HG03521 (cell line): ENCODE measurements around the gene PRR23B.
"Not testable (repeated sequence)": the region's sequence is repeated elsewhere in the genome, so short reads cannot be mapped to it uniquely, and the experiment has no call there.

ENCODE experiments used
- ATAC-seq: cut with Tn5 transposase; IDR thresholded peaks from one replicate; pipeline ENCODE4 v1.9.1; 2021; ENCODE audit warnings: mild to moderate bottlenecking, moderate library complexity; ENCODE audit not compliant: unreplicated experiment

The PRR23B gene

DNA sequence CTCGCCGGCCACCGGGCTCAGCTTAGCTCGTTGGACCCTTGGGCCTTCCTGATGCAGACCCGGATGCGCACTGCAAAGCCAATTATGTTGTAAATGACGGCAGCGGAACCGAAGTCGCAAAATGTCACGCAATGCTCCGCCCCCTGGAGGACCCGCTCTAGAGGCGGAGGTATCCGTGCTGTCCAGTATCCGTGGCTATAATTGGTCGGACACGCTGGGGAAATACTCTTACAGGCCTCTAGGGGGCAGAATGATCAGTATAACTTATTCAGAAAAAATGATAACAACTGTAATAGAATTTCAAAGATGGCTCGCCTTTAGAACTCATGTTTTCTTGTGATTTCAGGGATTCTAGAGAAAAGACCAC is at the start of gene PRR23B:
Gene PRR23B (minus strand): TSS at position 59 of the 367 bp plus-strand sequence. CDS start 265 bp downstream, outside the sequence.
- no peak for ATAC-seq

DNA sequence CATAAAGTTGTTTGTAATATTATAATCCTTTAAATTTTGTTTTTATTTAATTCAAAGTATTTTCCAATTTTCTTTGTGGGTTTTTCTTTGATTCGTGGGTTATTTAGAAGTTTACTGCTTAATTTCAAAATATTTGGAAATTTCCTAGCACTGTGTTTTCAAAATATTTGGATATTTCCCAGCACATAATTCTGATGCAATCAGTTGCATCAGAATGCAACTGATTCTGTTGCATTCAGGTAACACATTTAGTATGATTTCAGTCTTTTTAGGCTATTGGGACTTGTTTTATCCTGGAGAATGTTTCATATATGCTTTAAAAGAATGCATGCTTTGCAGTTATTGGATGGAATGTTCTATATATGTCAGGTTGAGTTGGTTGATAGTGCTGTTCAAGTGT is 42.2 kb upstream of the PRR23B start:
- no peak for ATAC-seq

DNA sequence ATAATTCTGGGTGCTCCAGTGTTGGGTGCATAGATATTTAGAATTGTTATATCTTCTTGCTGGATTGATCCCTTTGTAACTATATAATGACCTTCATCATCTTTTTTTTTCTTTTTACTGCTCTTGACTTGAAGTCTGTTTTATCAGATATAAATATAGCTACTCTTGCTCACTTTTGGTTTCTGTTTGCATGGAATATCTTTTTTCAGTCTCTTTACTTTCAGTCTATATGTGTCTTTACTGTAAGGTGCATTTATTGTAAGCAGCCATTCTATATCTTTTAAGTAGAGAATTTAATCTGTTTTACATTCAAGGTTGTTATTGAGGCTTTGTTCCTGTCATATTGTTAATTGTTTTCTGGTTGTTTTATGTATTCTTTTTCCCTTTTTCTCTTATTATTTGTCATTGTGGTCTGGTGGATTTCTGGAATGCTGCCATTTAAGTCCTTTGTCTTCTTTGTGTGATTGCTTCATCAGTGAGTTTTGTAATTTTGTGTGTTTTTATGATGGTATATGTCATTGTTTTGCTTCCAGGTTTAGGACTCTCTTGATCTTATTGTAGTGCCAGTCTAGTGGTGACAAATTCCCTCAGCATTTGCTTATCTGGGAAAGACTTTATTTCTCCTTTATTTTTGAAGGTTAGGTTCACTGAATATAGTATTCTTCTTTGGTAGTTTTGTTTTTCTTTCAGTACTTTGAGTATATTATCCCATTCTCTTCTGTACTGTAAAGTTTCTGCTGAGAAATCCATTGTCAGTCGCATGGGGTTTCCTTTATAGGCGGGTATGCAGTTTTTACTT is 32.3 kb upstream of the PRR23B start:
- no peak for ATAC-seq

DNA sequence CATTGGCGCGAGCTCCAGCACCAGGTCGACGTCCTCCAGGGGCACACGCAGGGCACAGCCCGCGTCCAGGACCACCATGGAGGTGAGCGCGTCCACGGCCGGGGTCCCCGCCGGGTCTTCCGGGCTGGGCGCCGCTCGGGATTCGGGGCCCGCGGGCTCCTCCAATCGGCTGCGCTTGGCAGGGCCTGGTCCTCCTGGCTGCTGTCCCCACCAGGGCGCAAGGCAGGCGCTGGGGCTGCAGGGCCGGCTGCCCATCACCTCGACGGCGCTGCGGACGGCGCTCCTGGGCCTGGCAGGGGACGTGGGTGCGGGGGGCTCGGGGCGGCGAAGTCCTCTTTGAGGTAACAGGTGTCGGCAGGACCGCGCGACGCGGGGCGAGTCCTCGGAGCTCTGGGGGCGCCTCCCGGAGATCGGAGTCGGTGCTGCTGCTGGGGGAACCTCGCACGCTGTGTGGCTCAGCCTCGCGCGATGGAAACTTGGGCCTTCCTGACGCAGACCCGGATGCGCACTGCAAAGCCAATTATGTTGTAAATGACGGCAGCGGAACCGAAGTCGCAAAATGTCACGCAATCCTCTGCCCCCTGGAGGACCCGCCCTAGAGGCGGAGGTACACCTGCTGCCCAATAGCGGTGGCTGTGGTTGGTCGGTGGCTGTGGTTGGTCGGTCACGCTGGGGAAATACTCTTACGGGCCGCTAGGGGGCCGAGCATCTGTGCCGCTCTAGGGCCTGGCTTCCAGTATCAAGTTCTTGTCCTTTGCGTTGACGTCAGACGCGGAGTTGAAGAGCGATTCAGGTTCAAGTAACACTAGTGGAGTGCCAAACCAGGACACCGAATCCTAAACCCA is 23.9 kb upstream of the PRR23B start, which contains the start of gene PRR23C:
Gene PRR23C (minus strand): TSS at position 527 of the 845 bp plus-strand sequence. CDS start 272 bp downstream, at position 255.
- ATAC-seq: no peak

DNA sequence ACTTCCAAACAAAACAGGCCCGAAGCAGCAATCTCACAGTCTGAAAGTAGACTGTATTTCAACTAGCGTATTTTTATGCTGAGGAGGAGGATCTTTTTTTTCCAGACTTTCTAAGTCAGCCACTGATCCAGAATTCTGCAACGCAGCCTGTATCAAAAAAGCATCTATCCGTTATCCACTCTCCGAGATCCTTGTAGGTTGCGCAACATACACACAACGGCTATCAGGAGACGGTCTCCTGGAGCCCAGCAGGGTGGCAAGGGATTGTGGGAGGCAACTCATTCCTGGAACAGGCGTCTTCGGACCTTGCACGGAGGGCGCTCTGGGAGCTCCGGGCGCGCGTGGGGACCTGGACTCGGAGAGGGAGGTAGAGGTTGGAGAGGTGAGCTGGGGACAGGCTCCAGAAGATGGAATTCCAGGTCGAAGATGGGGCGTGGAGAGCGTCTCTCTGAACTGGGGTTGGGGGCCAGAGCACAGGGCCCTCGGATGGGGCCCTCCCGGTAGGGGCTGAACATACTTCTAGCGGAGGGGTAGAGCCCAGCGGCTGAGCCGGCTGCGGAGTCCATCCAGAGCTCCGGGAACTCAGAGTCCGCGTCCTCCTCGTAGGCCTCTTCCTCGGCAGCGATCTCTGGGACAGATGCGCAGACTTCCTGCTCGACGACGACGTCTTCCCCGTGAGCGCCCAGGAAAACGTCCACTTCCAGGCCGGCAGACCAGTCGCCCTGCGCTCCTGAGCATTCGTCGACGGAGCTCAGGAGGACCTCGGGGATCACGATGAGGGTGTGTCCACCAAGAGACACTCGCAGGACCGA is 23.0 kb upstream of the PRR23B start:
- no peak for ATAC-seq

DNA sequence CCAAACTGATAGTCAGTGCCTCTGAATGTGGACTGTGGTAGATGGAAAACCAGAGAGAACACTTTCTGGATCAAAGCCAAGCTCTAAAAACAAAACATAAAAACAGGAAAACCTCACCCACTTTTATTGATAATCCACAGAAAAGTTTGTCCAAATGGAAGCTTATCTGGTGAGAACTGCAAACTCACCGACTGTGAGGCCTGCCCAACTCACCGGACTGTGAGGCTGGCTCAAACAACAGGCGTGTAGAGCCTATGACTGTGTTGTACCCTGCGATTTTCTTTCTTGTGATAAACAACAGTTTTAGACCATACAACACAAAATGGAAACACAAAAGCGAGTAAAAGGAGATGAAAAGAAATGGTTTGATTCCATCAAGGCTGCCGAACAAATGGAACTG is 16.8 kb upstream of the PRR23B start:
- ATAC-seq: no peak

DNA sequence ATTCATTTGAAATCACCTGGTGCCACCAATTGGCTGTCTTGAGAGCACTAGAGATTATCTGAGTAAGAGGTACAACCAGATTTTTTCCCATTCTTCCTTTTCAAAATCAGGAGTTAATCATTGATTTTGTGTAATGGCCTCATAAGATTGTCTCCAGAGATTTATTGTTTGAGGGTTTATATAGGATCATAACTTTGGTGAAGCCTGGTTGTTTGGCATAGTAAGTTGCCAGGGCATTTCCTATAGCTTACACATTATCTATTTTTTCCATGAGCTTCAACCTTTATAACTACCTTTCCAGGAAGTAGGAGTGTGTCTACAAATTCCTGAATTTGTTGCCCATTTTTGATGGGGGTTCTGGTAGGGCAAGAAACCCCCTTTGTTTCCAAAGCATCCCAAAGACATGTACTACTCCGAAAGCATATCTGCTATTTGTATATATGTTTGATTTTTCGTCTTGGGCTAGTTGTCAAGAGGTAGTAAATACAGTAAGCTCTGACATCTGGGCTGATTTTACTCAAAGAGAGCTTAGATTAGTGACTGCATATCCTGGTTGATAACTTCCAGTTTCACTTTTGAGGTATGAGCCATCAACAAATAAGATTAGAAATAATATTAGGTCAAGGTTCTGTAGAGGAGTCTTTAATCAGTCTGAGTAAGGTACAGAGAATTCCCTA is 11.7 kb upstream of the PRR23B start:
- no peak for ATAC-seq

DNA sequence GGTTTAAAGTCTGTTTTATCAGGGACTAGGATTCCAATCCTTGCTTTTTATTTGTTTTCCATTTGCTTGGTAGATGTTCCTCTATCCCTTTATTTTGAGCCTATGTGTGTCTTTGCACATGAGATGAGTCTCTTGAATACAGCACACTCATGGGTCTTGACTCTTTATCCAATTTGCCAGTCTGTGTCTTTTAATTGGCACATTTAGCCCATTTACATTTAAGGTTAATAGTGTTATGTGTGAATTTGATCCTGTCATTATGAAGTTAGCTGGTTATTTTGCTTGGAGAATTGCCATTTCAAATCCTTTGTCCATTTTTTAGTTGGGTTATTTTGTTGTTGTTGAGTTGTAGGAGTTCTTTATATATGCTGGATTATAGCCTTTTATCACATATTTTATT is 9.8 kb upstream of the PRR23B start:
- ATAC-seq: not testable (repeated sequence)

DNA sequence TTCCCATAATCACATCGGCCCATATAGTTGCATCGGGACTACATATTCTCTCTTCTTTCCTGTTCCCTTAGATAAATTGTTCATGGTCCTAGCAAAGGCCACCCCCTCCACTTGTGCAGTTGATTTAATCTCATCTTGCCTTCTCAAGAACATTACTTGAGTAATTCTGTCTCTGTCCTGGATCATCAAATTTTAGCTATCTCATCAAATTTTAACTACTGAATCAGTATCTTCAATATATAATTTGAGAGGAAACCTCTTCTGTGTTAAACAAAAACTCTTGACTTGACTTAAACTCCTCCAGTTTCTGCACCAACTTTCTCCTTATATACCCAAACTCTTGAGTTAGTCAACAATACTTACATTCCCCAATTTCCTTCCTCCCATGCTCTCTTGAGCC is 4.2 kb upstream of the PRR23B start:
- no peak for ATAC-seq

DNA sequence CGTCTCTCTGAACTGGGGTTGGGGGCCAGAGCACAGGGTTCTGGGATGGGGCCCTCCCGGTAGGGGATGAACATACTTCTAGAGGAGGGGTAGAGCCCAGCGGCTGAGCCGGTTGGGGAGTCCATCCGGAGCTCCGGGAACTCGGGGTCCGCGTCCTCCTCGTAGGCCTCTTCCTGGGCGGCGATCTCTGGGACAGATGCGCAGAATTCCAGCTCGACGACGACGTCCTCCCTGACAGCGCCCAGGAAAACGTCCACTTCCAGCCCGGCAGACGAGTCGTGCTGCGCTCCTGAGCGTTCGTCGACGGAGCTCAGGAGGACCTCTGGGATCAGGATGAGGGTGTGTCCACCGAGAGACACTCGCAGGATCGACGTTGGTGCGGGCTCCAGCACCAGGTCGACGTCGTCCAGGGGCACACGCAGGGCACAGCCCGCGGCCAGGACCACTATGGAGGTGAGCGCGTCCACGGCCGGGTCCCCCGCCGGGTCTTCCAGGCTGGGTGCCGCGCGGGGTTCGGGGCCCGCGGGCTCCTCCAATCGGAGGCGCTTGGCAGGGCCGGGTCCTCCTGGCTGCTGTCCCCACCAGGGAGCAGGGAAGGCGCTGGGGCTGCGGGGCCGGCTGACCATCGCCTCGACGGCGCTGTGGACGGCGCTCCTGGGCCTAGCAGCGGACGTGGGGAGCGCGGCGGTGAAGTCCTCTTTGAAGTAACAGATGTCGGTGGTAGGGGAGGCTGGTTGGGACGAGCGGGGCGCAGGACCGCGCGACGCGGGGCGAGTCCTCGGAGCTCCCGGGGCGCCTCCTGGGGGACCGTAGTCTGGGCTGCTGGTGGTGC is 474 bp downstream of the PRR23B start:
- ATAC-seq: no peak

DNA sequence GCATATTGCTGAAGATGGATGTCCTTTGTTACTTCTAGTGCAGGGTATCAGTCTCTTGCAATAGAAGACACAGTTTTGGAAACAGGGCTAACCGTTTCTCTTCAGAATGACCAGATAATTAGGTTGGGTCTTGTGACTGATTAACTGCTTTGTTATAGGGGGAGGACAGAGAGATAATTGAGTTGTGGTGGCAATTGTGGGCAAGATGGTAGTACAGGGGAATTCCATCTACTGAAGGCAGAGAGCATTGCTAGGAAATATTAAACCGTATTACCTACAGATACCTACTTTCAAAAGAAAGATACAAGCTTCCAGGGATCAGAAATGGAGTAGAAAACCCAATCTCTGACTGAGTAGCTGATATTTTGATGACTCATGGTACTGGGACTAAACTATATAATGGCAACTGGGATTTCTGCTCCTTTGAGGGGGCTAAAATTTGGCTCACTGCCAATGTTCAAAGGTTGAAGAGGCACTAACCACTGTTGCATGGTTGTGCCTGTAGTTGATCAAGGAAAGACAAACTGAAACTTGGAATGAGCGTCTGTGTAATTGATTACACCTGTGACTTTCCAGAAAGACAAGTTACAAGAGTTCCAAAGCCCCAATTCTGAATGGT is 4.2 kb downstream of the PRR23B start:
- ATAC-seq: no peak

DNA sequence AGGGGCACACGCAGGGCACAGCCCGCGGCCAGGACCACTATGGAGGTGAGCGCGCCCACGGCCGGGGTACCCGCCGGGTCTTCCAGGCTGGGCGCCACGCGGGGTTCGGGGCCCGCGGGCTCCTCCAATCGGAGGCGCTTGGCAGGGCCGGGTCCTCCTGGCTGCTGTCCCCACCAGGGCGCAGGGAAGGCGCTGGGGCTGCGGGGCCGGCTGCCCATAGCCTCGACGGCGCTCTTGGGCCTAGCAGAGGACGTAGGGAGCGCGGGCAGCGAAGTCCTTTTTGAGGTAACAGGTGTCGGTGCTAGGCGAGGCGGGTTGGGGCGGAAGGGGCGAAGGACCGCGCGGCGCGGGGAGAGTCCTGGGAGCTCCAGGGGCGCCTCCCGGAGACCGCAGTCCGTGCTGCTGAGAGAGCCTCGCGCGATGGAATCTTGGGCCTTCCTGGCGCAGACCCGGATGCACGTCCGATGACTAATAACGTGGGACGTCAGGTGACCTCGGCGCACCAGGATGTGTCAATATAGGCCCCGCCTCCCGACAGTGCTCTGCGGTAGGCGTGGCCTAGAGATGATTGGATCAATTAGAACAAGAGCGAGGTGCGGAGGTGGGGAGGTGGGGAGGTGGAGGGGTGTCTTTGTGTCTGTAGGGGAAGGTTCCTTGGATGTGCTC is 14.5 kb downstream of the PRR23B start, which contains the start of gene PRR23A:
Gene PRR23A (minus strand): TSS at position 218 of the 666 bp plus-strand sequence. CDS start 0 bp downstream, at position 218.
- no peak for ATAC-seq

DNA sequence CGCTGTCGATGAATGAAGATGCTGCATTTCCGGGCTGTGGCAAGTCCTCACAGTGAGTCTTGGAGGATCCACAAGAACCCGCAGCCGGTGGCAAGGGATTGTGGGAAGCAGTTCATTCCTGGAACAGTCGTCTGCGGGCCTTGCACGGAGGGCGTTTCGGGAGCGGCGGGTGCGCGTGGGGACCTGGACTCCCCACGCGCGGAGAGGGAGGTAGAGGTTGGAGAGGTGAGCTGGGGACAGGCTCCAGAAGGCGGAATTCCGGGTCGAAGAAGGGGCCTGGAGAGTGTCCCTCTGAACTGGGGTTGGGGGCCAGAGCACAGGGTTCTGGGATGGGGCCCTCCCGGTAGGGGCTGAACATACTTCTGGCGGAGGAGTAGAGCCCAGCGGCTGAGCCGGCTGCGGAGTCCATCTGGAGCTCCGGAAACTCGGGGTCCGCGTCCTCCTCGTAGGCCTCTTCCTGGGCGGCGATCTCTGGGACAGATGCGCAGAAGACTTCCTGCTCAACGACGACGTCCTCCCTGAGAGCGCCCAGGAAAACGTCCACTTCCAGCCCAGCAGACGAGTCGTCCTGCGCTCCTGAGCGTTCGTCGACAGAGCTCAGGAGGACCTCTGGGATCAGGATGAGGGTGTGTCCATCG is 15.3 kb downstream of the PRR23B start:
- ATAC-seq: no peak

DNA sequence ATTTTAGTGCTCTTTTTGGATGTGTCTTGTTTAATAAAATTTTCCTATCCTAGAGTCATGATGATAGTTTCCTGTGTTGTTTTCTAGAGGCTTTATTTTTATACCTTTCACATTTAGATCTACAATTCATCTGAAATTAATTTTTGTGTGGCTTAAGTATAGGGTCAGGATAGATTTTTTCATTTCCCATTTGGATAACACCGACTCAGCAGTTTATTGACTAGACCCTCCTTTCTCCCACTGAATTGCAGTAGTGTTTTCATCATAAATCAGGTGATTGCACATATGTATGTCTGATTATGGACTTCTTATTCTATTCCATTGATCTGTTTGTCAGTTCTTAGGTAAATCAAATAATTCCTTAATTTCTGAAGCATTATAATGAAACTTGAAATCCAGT is 25.0 kb downstream of the PRR23B start:
- ATAC-seq: no peak

DNA sequence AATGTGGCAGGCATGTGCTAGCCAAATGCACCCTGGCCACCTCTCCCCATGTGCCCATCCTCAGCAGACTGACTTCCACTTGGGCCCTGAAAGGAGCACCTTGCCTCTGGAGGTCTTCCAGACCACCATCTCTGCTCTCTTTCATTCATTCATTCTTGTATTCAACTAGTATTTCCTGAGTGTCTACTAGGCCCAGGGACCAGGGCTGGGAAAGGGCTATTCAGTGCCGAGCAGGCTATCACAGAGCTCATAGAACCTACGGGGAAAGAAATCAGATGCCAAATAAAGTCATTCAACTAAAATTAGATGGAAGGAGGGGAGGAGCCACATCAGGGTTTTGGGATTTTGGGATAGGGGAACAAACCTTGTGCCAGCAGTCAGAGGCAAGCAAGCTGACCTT is 33.5 kb downstream of the PRR23B start:
- no peak for ATAC-seq

DNA sequence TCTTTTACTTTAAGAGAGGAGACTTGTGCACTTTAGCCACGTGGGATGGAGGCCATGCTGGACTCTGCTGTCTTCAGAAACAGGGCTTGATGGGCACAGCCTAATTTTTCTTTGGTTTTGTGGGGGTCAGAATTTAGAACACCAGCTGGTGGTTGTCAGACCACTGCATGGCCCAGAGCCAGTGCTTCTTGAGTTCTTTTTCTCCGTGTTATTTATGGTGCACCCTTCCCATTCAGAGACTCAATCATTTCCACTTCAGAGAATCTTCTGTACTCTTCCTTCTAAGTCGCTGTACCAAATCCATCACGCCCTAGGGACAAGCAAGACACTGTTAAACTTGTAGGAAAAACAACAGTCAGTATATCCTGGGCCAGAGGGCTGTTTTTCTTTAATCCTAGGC is 34.8 kb downstream of the PRR23B start:
- no peak for ATAC-seq

DNA sequence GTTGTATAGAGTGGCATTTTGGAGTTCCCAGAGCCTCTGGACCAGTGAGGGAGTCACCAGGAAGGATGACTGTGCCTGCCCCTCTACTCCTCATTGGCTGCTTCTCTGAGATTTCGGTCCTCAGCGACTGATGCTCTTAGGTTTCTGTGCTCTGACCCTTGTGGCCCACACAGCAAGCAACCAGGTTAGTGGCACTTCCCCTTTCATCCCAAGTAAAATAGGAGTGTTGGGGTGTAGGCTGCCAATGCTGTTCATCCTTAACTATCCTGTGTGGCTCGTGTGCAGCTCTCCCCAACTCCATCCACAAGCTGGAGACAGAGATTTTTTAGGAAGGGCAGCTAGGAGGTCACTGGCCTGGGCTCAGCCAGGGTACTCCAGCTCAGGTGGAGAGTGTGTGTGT is 35.9 kb downstream of the PRR23B start:
- no peak for ATAC-seq

DNA sequence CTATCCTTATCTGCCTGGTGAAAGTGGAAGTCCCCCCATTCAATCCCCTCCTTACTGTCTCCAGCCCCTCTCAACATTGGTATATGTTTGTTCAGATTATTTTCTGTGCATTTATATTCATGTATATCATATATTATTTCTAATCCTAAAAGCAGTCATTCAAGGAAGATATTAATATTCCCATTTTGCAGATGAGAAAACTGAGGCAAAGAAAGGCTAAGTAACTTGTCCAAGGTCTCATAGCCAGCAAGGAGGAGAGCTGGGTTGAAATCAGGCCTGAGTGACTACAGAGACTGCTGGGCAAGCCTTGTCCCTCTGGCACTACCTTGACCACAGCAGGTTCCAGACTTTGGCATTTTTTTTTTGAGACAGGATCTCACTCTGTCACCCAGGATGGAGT is 44.7 kb downstream of the PRR23B start:
- ATAC-seq: no peak
